ENCODE results near the gene GLT6D1. TPM values are rescaled to one million over a fixed set of nuclear protein-coding genes. Genes with fewer than 3 reads are reported as not detected.

Gene GLT6D1
- total and polyA plus RNA-seq, 2 donors, result 0.05 TPM; not detected in 1

GRCh38 chr9:135666534-135667462, 27.5 kb upstream of the GLT6D1 start:
- no peaks in the 10 kb centered on the region for H3K4me1 ChIP-seq (ENCODE audit: control insufficient read depth in 2 of 2, insufficient read depth in 2 of 2, low read length in 2 of 2)
- H3K9me3 ChIP-seq (ENCODE audit: control insufficient read depth in 2 of 2, insufficient read depth in 1 of 2, low read length in 1 of 2), result no peaks in the 10 kb centered on the region
- DNase-seq (ENCODE audit: low read depth in 6 of 9, low spot score in 9 of 9), result no peak
- no peak overlapping the region for H3K4me3 ChIP-seq (ENCODE audit: low read length in 2 of 2)
- H3K27me3 ChIP-seq (ENCODE audit: control insufficient read depth in 2 of 2, insufficient read depth in 1 of 2, low read length in 1 of 2), result peaks cover 0 to 2% of the 10 kb centered on the region in 2 donors
- WGBS, result 88% methylated on average over 29 of the region's 29 CpGs
- H3K27ac ChIP-seq (ENCODE audit: low read depth in 1 of 2, low read length in 1 of 2), result no peak overlapping the region
- no peaks in the 10 kb centered on the region for H3K36me3 ChIP-seq (ENCODE audit: control insufficient read depth in 2 of 2, insufficient read depth in 2 of 2, low read length in 1 of 2)

GRCh38 chr9:135665795-135666189, 26.5 kb upstream of the GLT6D1 start:
- Histone ChIP-seq H3K27me3 (ENCODE audit: control insufficient read depth in 2 of 2, insufficient read depth in 1 of 2, low read length in 1 of 2) (peaks cover 0 to 2% of the 10 kb centered on the region in 2 donors), H3K36me3 (ENCODE audit: control insufficient read depth in 2 of 2, insufficient read depth in 2 of 2, low read length in 1 of 2) (no peaks in the 10 kb centered on the region), H3K4me3 (ENCODE audit: low read length in 2 of 2) (no peak overlapping the region), H3K4me1 (ENCODE audit: control insufficient read depth in 2 of 2, insufficient read depth in 2 of 2, low read length in 2 of 2) (no peaks in the 10 kb centered on the region), H3K9me3 (ENCODE audit: control insufficient read depth in 2 of 2, insufficient read depth in 1 of 2, low read length in 1 of 2) (no peaks in the 10 kb centered on the region), H3K27ac (ENCODE audit: low read depth in 1 of 2, low read length in 1 of 2) (no peak overlapping the region)
- 83% methylated on average over 12 of the region's 12 CpGs for WGBS
- DNase-seq (ENCODE audit: low read depth in 6 of 9, low spot score in 9 of 9), result no peak

- no peak for DNase-seq (ENCODE audit: low read depth in 6 of 9, low spot score in 9 of 9)
- no peak overlapping the region for H3K4me3 ChIP-seq (ENCODE audit: low read length in 2 of 2)
- peaks cover 0 to 2% of the 10 kb centered on the region in 2 donors for H3K27me3 ChIP-seq (ENCODE audit: control insufficient read depth in 2 of 2, insufficient read depth in 1 of 2, low read length in 1 of 2)
- no peaks in the 10 kb centered on the region for H3K36me3 ChIP-seq (ENCODE audit: control insufficient read depth in 2 of 2, insufficient read depth in 2 of 2, low read length in 1 of 2)
- no peaks in the 10 kb centered on the region for H3K9me3 ChIP-seq (ENCODE audit: control insufficient read depth in 2 of 2, insufficient read depth in 1 of 2, low read length in 1 of 2)
- 89% methylated on average over 32 of the region's 32 CpGs for WGBS
- no peak overlapping the region for H3K27ac ChIP-seq (ENCODE audit: low read depth in 1 of 2, low read length in 1 of 2)
- no peaks in the 10 kb centered on the region for H3K4me1 ChIP-seq (ENCODE audit: control insufficient read depth in 2 of 2, insufficient read depth in 2 of 2, low read length in 2 of 2)
These were observed 25.8 kb upstream of the GLT6D1 start for GRCh38 chr9:135664801-135665794.

- H3K27me3 ChIP-seq (ENCODE audit: control insufficient read depth in 2 of 2, insufficient read depth in 1 of 2, low read length in 1 of 2), result peaks cover 0 to 2% of the 10 kb centered on the region in 2 donors
- DNase-seq (ENCODE audit: low read depth in 6 of 9, low spot score in 9 of 9), result no peak
- 94% methylated on average over 10 of the region's 10 CpGs for WGBS
These were observed 24.9 kb upstream of the GLT6D1 start for GRCh38 chr9:135664266-135664665.

GRCh38 chr9:135663857-135664256, 24.5 kb upstream of the GLT6D1 start:
- no peak overlapping the region for H3K4me3 ChIP-seq (ENCODE audit: low read length in 2 of 2)
- no peaks in the 10 kb centered on the region for H3K36me3 ChIP-seq (ENCODE audit: control insufficient read depth in 2 of 2, insufficient read depth in 2 of 2, low read length in 1 of 2)
- no peaks in the 10 kb centered on the region for H3K4me1 ChIP-seq (ENCODE audit: control insufficient read depth in 2 of 2, insufficient read depth in 2 of 2, low read length in 2 of 2)
- H3K9me3 ChIP-seq (ENCODE audit: control insufficient read depth in 2 of 2, insufficient read depth in 1 of 2, low read length in 1 of 2), result no peaks in the 10 kb centered on the region
- H3K27me3 ChIP-seq (ENCODE audit: control insufficient read depth in 2 of 2, insufficient read depth in 1 of 2, low read length in 1 of 2), result peaks cover 0 to 2% of the 10 kb centered on the region in 2 donors
- no peak overlapping the region for H3K27ac ChIP-seq (ENCODE audit: low read depth in 1 of 2, low read length in 1 of 2)
- 90% methylated on average over 12 of the region's 12 CpGs for WGBS
- DNase-seq (ENCODE audit: low read depth in 6 of 9, low spot score in 9 of 9), result no peak

More at GRCh38 chr9:135664266-135664665, 24.9 kb upstream of the GLT6D1 start:
- H3K4me1 ChIP-seq (ENCODE audit: control insufficient read depth in 2 of 2, insufficient read depth in 2 of 2, low read length in 2 of 2), result no peaks in the 10 kb centered on the region
- no peaks in the 10 kb centered on the region for H3K36me3 ChIP-seq (ENCODE audit: control insufficient read depth in 2 of 2, insufficient read depth in 2 of 2, low read length in 1 of 2)
- H3K27ac ChIP-seq (ENCODE audit: low read depth in 1 of 2, low read length in 1 of 2), result no peak overlapping the region
- H3K9me3 ChIP-seq (ENCODE audit: control insufficient read depth in 2 of 2, insufficient read depth in 1 of 2, low read length in 1 of 2), result no peaks in the 10 kb centered on the region
- no peak overlapping the region for H3K4me3 ChIP-seq (ENCODE audit: low read length in 2 of 2)

GRCh38 chr9:135663451-135663770, 24.1 kb upstream of the GLT6D1 start:
- 69% methylated on average over 3 of the region's 3 CpGs for WGBS
- Histone ChIP-seq H3K27ac (ENCODE audit: low read depth in 1 of 2, low read length in 1 of 2) (no peak overlapping the region), H3K36me3 (ENCODE audit: control insufficient read depth in 2 of 2, insufficient read depth in 2 of 2, low read length in 1 of 2) (no peaks in the 10 kb centered on the region), H3K4me1 (ENCODE audit: control insufficient read depth in 2 of 2, insufficient read depth in 2 of 2, low read length in 2 of 2) (no peaks in the 10 kb centered on the region), H3K27me3 (ENCODE audit: control insufficient read depth in 2 of 2, insufficient read depth in 1 of 2, low read length in 1 of 2) (peaks cover 0 to 2% of the 10 kb centered on the region in 2 donors), H3K4me3 (ENCODE audit: low read length in 2 of 2) (no peak overlapping the region), H3K9me3 (ENCODE audit: control insufficient read depth in 2 of 2, insufficient read depth in 1 of 2, low read length in 1 of 2) (no peaks in the 10 kb centered on the region)
- no peak for DNase-seq (ENCODE audit: low read depth in 6 of 9, low spot score in 9 of 9)

GRCh38 chr9:135662758-135663450, 23.6 kb upstream of the GLT6D1 start, which contains the start of gene LCN9:
Gene LCN9 (plus strand): TSS chr9:135663309. CDS start chr9:135663322, 13 bp downstream.
- Histone ChIP-seq H3K9me3 (ENCODE audit: control insufficient read depth in 2 of 2, insufficient read depth in 1 of 2, low read length in 1 of 2) (no peaks in the 10 kb centered on the region), H3K4me3 (ENCODE audit: low read length in 2 of 2) (no peak within 1 kb of the TSS), H3K27me3 (ENCODE audit: control insufficient read depth in 2 of 2, insufficient read depth in 1 of 2, low read length in 1 of 2) (peaks cover 0 to 2% of the 10 kb centered on the region in 2 donors), H3K36me3 (ENCODE audit: control insufficient read depth in 2 of 2, insufficient read depth in 2 of 2, low read length in 1 of 2) (no peaks in the 10 kb centered on the region), H3K27ac (ENCODE audit: low read depth in 1 of 2, low read length in 1 of 2) (no peak within 1 kb of the TSS), H3K4me1 (ENCODE audit: control insufficient read depth in 2 of 2, insufficient read depth in 2 of 2, low read length in 2 of 2) (no peaks in the 10 kb centered on the region)
- WGBS, result 81% methylated on average over 25 of the region's 25 CpGs
- DNase-seq (ENCODE audit: low read depth in 6 of 9, low spot score in 9 of 9), result no peak

- Histone ChIP-seq H3K4me1 (ENCODE audit: control insufficient read depth in 2 of 2, insufficient read depth in 2 of 2, low read length in 2 of 2) (no peaks in the 10 kb centered on the region), H3K36me3 (ENCODE audit: control insufficient read depth in 2 of 2, insufficient read depth in 2 of 2, low read length in 1 of 2) (no peaks in the 10 kb centered on the region), H3K27me3 (ENCODE audit: control insufficient read depth in 2 of 2, insufficient read depth in 1 of 2, low read length in 1 of 2) (no peaks in the 10 kb centered on the region), H3K4me3 (ENCODE audit: low read length in 2 of 2) (no peak overlapping the region), H3K27ac (ENCODE audit: low read depth in 1 of 2, low read length in 1 of 2) (no peak overlapping the region), H3K9me3 (ENCODE audit: control insufficient read depth in 2 of 2, insufficient read depth in 1 of 2, low read length in 1 of 2) (no peaks in the 10 kb centered on the region)
- WGBS, result 77% methylated on average over 19 of the region's 19 CpGs
- no peak for DNase-seq (ENCODE audit: low read depth in 6 of 9, low spot score in 9 of 9)
These were observed 22.6 kb upstream of the GLT6D1 start for GRCh38 chr9:135661816-135662560.
